GM23338 (cell line): Measurements from ENCODE around the gene MYO18B. TPM values are rescaled to one million over a fixed set of nuclear protein-coding genes. Genes with fewer than 3 reads are reported as not detected.

ENCODE experiments used
- ATAC-seq: fragments of 200-7000 bp; cut with Tn5 transposase; 3 replicates; pipeline ENCODE4 v1.9.1; 2020
- DNase-seq: peaks from one replicate; pipeline ENCODE4 v3.0.0-alpha.2; 2015; ENCODE audit warnings: low spot score
- H2AFZ ChIP-seq: fragments of 200-600 bp; sonication (generic); 2 replicates; pipeline ENCODE4 v1.8.0; 2016; ENCODE audit warnings: antibody characterized with exemption, mild to moderate bottlenecking, moderate library complexity
- H3F3A ChIP-seq: fragments of 200-600 bp; sonication (generic); replicated peaks from 2 replicates; pipeline ENCODE4 v1.8.0; 2017; ENCODE audit warnings: antibody characterized with exemption, mixed run types, low read depth
- H3K27ac ChIP-seq: fragments of 200-600 bp; sonication (generic); 2 replicates; pipeline ENCODE4 v1.6.1; 2016; ENCODE audit warnings: low read depth
- H3K27me3 ChIP-seq: fragments of 200-600 bp; sonication (generic); 2 replicates; pipeline ENCODE4 v1.8.0; 2016; ENCODE audit warnings: mild to moderate bottlenecking, mixed run types, moderate library complexity; ENCODE audit not compliant: insufficient read depth
- H3K36me3 ChIP-seq: fragments of 200-600 bp; sonication (generic); 2 replicates; pipeline ENCODE4 v1.8.0; 2016; ENCODE audit warnings: mild to moderate bottlenecking; ENCODE audit not compliant: insufficient read depth
- H3K4me1 ChIP-seq: fragments of 200-600 bp; sonication (generic); 2 replicates; pipeline ENCODE4 v1.8.0; 2016; ENCODE audit warnings: mild to moderate bottlenecking, moderate library complexity; ENCODE audit not compliant: insufficient read depth
- H3K4me2 ChIP-seq: fragments of 200-600 bp; sonication (generic); 2 replicates; pipeline ENCODE4 v1.7.1; 2017; ENCODE audit warnings: mixed run types
- H3K4me3 ChIP-seq: fragments of 200-600 bp; sonication (generic); 2 replicates; pipeline ENCODE4 v1.6.1; 2016; ENCODE audit warnings: mixed run types
- H3K79me2 ChIP-seq: fragments of 200-600 bp; sonication (generic); replicated peaks from 2 replicates; pipeline ENCODE4 v1.8.0; 2017; ENCODE audit warnings: mild to moderate bottlenecking; ENCODE audit not compliant: insufficient read depth
- H3K9me2 ChIP-seq: fragments of 200-600 bp; sonication (generic); 2 replicates; pipeline ENCODE4 v1.8.0; 2017; ENCODE audit not compliant: insufficient read depth
- H4K20me1 ChIP-seq: fragments of 200-600 bp; sonication (generic); replicated peaks from 2 replicates; pipeline ENCODE4 v1.8.0; 2017; ENCODE audit warnings: mild to moderate bottlenecking; ENCODE audit not compliant: insufficient read depth
- H3K27ac Mint-ChIP-seq: 2 replicates; pipeline ENCODE4 v1.8.0; 2020; ENCODE audit warnings: inconsistent platforms, mild to moderate bottlenecking, moderate library complexity, mixed read lengths
- H3K27me3 Mint-ChIP-seq: 3 replicates; pipeline ENCODE4 v1.8.0; 2022; ENCODE audit warnings: low read depth, mild to moderate bottlenecking, moderate library complexity, mixed read lengths, inconsistent platforms; ENCODE audit not compliant: insufficient read depth, poor library complexity
- H3K36me3 Mint-ChIP-seq: 3 replicates; pipeline ENCODE4 v1.8.0; 2021; ENCODE audit warnings: low read depth, mild to moderate bottlenecking, inconsistent platforms, moderate library complexity, mixed read lengths
- H3K4me1 Mint-ChIP-seq: 3 replicates; pipeline ENCODE4 v1.8.0; 2020; ENCODE audit warnings: mild to moderate bottlenecking, inconsistent platforms, mixed read lengths
- H3K4me3 Mint-ChIP-seq: 3 replicates; pipeline ENCODE4 v1.8.0; 2021; ENCODE audit warnings: moderate library complexity, mild to moderate bottlenecking, inconsistent platforms, mixed read lengths
- H3K9me3 Mint-ChIP-seq: 3 replicates; pipeline ENCODE4 v1.8.0; 2020; ENCODE audit warnings: moderate library complexity, mild to moderate bottlenecking, inconsistent platforms, mixed read lengths
- EZH2 ChIP-seq: fragments of 200-600 bp; sonication (generic); IDR thresholded peaks from one replicate; pipeline ENCODE4 v1.8.0; 2017; ENCODE audit warnings: antibody characterized with exemption, mild to moderate bottlenecking, low read depth; ENCODE audit not compliant: unreplicated experiment
- EZH2phosphoT487 ChIP-seq: fragments of 200-600 bp; sonication (generic); IDR thresholded peaks from one replicate; pipeline ENCODE4 v1.8.1; 2018; ENCODE audit warnings: antibody characterized with exemption; ENCODE audit not compliant: unreplicated experiment
- JUNB ChIP-seq: IDR thresholded peaks from one replicate; pipeline ENCODE4 v1.6.1; 2016; ENCODE audit warnings: antibody characterized with exemption; ENCODE audit not compliant: unreplicated experiment
- NANOG ChIP-seq: IDR thresholded peaks from 2 replicates; pipeline ENCODE4 v1.6.1; 2016; ENCODE audit warnings: antibody characterized with exemption, borderline replicate concordance
- POLR2AphosphoS5 ChIP-seq: IDR thresholded peaks from 2 replicates; pipeline ENCODE4 v1.6.1; 2016; ENCODE audit warnings: antibody characterized with exemption, low read depth
- STAT1 ChIP-seq: IDR thresholded peaks from one replicate; pipeline ENCODE4 v1.6.1; 2016; ENCODE audit warnings: antibody characterized with exemption; ENCODE audit not compliant: unreplicated experiment
- ZNF114 ChIP-seq: fragments of 250-450 bp; sonication (Bioruptor Pico); IDR thresholded peaks from 2 replicates; pipeline ENCODE4 v1.5.0; 2020; ENCODE audit warnings: mild to moderate bottlenecking, moderate library complexity
- polyA plus RNA-seq: library from polyadenylated mRNA; unstranded; fragments of >200 nt; fragmentation: Nextera tagmentation; extraction: Ambion mirVana; gene quantifications from 2 replicates; pipeline ENCODE4 v1.2.1, GENCODE V29; 2016
- total RNA-seq: library from RNA; depleted of rRNA; stranded (reverse); fragments of >200 nt; shearing (Covaris generic); gene quantifications from 2 replicates; pipeline ENCODE4 v1.2.3, GENCODE V29; 2014
- TF ChIP-seq, protein P1 (sequence below): IDR thresholded peaks from one replicate; pipeline ENCODE4 v1.6.1; 2018; ENCODE audit warnings: antibody characterized with exemption; ENCODE audit not compliant: unreplicated experiment
- TF ChIP-seq, protein P2 (sequence below), 2 experiments: fragments of 200-600 bp in 1 of 2; sonication (generic) in 1 of 2; conservative IDR thresholded peaks; 2 replicates each; pipeline versions ENCODE4 v1.5.1 to v1.6.1; 2016 to 2017; ENCODE audit warnings: antibody characterized with exemption in 2 of 2, low read depth in 2 of 2, mild to moderate bottlenecking in 2 of 2, moderate library complexity in 1 of 2
- TF ChIP-seq, protein P3 (sequence below): IDR thresholded peaks from 2 replicates; pipeline ENCODE4 v1.6.1; 2016; ENCODE audit warnings: antibody characterized with exemption

Gene MYO18B
- total and polyA plus RNA-seq, 2 experiments from 2014 or later: 0.36 to 0.45 TPM

DNA sequence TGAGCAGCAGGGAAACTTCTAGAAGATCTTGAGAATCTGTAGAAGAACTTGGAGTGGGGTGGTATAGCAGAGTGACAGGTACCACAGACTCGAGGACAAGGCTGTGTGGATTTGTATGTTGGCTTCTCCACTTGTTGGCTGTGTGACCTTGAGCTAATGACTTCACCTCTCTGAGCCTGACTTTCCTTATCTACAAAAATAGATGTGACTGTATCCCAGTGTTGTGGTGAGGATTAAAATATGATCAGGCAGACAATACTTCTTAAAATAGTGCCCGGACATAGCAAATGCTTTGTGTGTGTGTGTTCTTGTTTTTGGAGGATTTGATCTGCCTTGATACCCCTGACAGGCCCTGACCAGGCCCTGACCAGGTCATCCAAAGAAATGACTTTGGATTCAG, 40.8 kb downstream of the MYO18B start:
- Histone ChIP-seq H3K4me3 (no peak overlapping the region), H3K27me3 (no peaks in the 10 kb centered on the region), H3K27ac (no peak overlapping the region), H4K20me1 (no peaks in the 10 kb centered on the region), H3K4me2 (no peak overlapping the region), H3K4me1 (peaks cover 6% of the 10 kb centered on the region; the same call in 1 of the 2 replicates), H3K79me2 (no peaks in the 10 kb centered on the region), H3K36me3 (no peaks in the 10 kb centered on the region), H3F3A (no peaks in the 10 kb centered on the region), H2AFZ (no peak overlapping the region), H3K9me2 (no peaks in the 10 kb centered on the region)
- Mint-ChIP-seq H3K9me3 (no peaks in the 10 kb centered on the region; the same call in 2 of the 3 replicates), H3K27ac (no peak overlapping the region), H3K4me1 (peaks cover 6% of the 10 kb centered on the region; the same call in 2 of the 3 replicates), H3K4me3 (no peak overlapping the region), H3K27me3 (peaks cover 3% of the 10 kb centered on the region), H3K36me3 (no peaks in the 10 kb centered on the region; the same call in 2 of the 3 replicates)
- TF ChIP-seq STAT1 (no peak), ZNF114 (CRISPR knock-in tag) (no peak)
- DNase-seq: no peak
- ATAC-seq: no peak

DNA sequence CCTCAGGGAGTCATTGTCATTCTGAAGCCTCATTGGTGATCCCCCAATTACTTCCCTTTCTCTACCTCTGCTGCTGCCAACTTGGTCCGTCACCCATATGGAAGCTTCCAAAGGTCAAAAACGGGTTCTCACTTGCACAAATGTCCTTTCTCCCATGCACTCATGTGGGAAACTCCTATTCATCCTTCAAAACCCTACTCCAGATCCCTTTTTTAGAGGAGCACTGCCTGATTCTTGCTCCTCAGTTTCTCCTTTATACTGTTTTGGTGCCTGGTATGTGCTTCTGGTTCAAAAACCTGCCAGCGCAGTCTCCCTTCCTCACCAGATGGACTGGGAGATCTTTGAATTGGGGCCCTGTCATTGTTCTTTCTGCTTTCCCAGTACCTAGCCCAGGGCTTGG, 41.9 kb downstream of the MYO18B start:
- Histone ChIP-seq H3K4me3 (no peak overlapping the region), H3K9me2 (no peaks in the 10 kb centered on the region), H3K27ac (no peak overlapping the region), H3F3A (no peaks in the 10 kb centered on the region), H3K4me1 (peaks cover 6% of the 10 kb centered on the region; the same call in 1 of the 2 replicates), H4K20me1 (no peaks in the 10 kb centered on the region), H3K36me3 (no peaks in the 10 kb centered on the region), H3K4me2 (no peak overlapping the region), H3K27me3 (no peaks in the 10 kb centered on the region), H3K79me2 (no peaks in the 10 kb centered on the region), H2AFZ (no peak overlapping the region)
- no peaks in the 10 kb centered on the region; the same call in 2 of the 3 replicates for H3K36me3 Mint-ChIP-seq
- H3K9me3 Mint-ChIP-seq: no peaks in the 10 kb centered on the region; the same call in 2 of the 3 replicates
- H3K27ac Mint-ChIP-seq: no peak overlapping the region
- DNase-seq (no peak), ATAC-seq (no peak)
- H3K4me3 Mint-ChIP-seq: no peak overlapping the region
- peaks cover 10% of the 10 kb centered on the region; the same call in 2 of the 3 replicates for H3K4me1 Mint-ChIP-seq
- peaks cover 3% of the 10 kb centered on the region for H3K27me3 Mint-ChIP-seq
- TF ChIP-seq STAT1 (no peak), JUNB (no peak), EZH2 (no peak), ZNF114 (CRISPR knock-in tag) (no peak), EZH2phosphoT487 (no peak), NANOG (no peak), POLR2AphosphoS5 (no peak)
- TF ChIP-seq, protein P1, sequence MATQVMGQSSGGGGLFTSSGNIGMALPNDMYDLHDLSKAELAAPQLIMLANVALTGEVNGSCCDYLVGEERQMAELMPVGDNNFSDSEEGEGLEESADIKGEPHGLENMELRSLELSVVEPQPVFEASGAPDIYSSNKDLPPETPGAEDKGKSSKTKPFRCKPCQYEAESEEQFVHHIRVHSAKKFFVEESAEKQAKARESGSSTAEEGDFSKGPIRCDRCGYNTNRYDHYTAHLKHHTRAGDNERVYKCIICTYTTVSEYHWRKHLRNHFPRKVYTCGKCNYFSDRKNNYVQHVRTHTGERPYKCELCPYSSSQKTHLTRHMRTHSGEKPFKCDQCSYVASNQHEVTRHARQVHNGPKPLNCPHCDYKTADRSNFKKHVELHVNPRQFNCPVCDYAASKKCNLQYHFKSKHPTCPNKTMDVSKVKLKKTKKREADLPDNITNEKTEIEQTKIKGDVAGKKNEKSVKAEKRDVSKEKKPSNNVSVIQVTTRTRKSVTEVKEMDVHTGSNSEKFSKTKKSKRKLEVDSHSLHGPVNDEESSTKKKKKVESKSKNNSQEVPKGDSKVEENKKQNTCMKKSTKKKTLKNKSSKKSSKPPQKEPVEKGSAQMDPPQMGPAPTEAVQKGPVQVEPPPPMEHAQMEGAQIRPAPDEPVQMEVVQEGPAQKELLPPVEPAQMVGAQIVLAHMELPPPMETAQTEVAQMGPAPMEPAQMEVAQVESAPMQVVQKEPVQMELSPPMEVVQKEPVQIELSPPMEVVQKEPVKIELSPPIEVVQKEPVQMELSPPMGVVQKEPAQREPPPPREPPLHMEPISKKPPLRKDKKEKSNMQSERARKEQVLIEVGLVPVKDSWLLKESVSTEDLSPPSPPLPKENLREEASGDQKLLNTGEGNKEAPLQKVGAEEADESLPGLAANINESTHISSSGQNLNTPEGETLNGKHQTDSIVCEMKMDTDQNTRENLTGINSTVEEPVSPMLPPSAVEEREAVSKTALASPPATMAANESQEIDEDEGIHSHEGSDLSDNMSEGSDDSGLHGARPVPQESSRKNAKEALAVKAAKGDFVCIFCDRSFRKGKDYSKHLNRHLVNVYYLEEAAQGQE: no peak
- TF ChIP-seq, protein P2, sequence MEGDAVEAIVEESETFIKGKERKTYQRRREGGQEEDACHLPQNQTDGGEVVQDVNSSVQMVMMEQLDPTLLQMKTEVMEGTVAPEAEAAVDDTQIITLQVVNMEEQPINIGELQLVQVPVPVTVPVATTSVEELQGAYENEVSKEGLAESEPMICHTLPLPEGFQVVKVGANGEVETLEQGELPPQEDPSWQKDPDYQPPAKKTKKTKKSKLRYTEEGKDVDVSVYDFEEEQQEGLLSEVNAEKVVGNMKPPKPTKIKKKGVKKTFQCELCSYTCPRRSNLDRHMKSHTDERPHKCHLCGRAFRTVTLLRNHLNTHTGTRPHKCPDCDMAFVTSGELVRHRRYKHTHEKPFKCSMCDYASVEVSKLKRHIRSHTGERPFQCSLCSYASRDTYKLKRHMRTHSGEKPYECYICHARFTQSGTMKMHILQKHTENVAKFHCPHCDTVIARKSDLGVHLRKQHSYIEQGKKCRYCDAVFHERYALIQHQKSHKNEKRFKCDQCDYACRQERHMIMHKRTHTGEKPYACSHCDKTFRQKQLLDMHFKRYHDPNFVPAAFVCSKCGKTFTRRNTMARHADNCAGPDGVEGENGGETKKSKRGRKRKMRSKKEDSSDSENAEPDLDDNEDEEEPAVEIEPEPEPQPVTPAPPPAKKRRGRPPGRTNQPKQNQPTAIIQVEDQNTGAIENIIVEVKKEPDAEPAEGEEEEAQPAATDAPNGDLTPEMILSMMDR (conservative IDR thresholded peaks at IDR 0.05; ENCODE audit: low read depth in 2 of 2): no peak
- TF ChIP-seq, protein P3, sequence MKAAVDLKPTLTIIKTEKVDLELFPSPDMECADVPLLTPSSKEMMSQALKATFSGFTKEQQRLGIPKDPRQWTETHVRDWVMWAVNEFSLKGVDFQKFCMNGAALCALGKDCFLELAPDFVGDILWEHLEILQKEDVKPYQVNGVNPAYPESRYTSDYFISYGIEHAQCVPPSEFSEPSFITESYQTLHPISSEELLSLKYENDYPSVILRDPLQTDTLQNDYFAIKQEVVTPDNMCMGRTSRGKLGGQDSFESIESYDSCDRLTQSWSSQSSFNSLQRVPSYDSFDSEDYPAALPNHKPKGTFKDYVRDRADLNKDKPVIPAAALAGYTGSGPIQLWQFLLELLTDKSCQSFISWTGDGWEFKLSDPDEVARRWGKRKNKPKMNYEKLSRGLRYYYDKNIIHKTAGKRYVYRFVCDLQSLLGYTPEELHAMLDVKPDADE: no peak
